ENCODE measurements around the gene FAM174A.
"Not testable (repeated sequence)": the region's sequence is repeated elsewhere in the genome, so short reads cannot be mapped to it uniquely, and the experiment has no call there.

Gene FAM174A

DNA sequence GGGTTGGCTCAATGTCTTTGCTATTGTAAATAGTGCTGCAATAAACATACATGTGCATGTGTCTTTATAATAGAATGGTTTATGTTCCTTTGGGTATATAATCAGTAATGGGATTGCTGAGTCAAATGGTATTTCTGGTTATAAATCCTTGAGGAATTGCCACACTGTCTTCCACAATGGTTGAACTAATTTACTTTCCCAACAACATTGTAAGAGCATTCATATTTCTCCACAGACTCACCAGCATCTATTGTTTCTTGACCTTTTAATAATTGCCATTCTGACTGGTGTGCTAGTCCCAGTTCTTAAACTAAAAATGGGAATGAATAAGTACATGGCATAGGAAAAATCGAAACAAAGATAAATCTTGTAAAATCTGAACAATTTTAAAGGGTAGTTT is 68.8 kb downstream of the FAM174A start:
- not testable (repeated sequence) for H3K79me2 ChIP-seq (ENCODE audit: control insufficient read depth, insufficient read depth, low read length, unreplicated experiment); H2AFZ ChIP-seq (ENCODE audit: low read length, unreplicated experiment); H3K27ac ChIP-seq (ENCODE audit: low read depth, low read length); H3K4me1 ChIP-seq (ENCODE audit: control insufficient read depth, insufficient read depth, low read length, unreplicated experiment); H3K27me3 ChIP-seq (ENCODE audit: insufficient read depth, low read length); H3K4me3 ChIP-seq (ENCODE audit: low read depth, low read length); H3K36me3 ChIP-seq (ENCODE audit: insufficient read depth, low read length)

DNA sequence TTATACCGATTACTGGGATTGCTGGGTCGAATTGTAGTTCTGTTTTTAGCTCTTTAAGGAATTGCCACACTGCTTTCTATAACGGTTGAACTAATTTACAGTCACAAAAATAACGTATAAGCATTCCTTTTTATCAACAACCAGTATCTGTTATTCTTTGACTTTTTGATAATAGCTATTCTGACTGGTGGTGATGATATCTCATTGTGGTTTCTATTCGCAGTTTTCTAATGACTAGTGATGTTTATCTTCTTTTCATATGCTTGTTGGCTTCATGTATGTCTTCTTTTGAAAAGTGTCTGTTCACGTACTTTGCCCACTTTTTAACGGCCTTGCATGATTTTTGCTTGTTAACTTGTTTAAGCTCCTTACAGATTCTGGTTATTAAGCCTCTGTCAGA is 74.4 kb downstream of the FAM174A start:
- Histone ChIP-seq H3K27me3 (ENCODE audit: insufficient read depth, low read length) (no peaks in the 10 kb centered on the region), H3K4me3 (ENCODE audit: low read depth, low read length) (no peak overlapping the region), H3K4me1 (ENCODE audit: control insufficient read depth, insufficient read depth, low read length, unreplicated experiment) (no peaks in the 10 kb centered on the region), H3K27ac (ENCODE audit: low read depth, low read length) (no peak overlapping the region), H2AFZ (ENCODE audit: low read length, unreplicated experiment) (no peak overlapping the region), H3K79me2 (ENCODE audit: control insufficient read depth, insufficient read depth, low read length, unreplicated experiment) (no peaks in the 10 kb centered on the region), H3K36me3 (ENCODE audit: insufficient read depth, low read length) (no peaks in the 10 kb centered on the region)

DNA sequence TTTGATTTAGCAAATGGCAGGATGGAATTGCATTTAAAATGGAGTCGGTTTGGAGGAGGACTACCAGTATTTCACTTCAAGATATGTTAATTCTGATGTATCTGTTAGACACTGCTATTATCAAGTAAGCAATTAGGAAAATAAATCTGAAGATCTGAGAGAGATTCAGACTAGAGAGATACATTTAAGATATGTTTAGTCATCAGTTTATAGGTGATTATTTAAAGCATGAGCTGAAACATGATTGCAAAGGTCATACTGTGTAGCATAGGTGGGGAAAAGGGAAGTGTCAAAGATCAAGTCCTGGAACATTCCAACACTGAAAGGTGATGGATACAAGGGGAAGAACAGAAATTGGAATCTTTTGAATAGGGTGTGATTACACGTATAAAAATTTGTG is 79.1 kb downstream of the FAM174A start:
- Histone ChIP-seq H3K27ac (ENCODE audit: low read depth, low read length) (no peak overlapping the region), H3K4me3 (ENCODE audit: low read depth, low read length) (no peak overlapping the region), H2AFZ (ENCODE audit: low read length, unreplicated experiment) (no peak overlapping the region), H3K27me3 (ENCODE audit: insufficient read depth, low read length) (no peaks in the 10 kb centered on the region), H3K36me3 (ENCODE audit: insufficient read depth, low read length) (no peaks in the 10 kb centered on the region), H3K4me1 (ENCODE audit: control insufficient read depth, insufficient read depth, low read length, unreplicated experiment) (no peaks in the 10 kb centered on the region), H3K79me2 (ENCODE audit: control insufficient read depth, insufficient read depth, low read length, unreplicated experiment) (no peaks in the 10 kb centered on the region)

GRCh38 chr5:100615362-100615761 is 80.2 kb downstream of the FAM174A start:
- H3K4me1 ChIP-seq (ENCODE audit: control insufficient read depth, insufficient read depth, low read length, unreplicated experiment): no peaks in the 10 kb centered on the region
- H3K4me3 ChIP-seq (ENCODE audit: low read depth, low read length): no peak overlapping the region
- no peaks in the 10 kb centered on the region for H3K79me2 ChIP-seq (ENCODE audit: control insufficient read depth, insufficient read depth, low read length, unreplicated experiment)
- no peak overlapping the region for H3K27ac ChIP-seq (ENCODE audit: low read depth, low read length)
- no peaks in the 10 kb centered on the region for H3K27me3 ChIP-seq (ENCODE audit: insufficient read depth, low read length)
- no peaks in the 10 kb centered on the region for H3K36me3 ChIP-seq (ENCODE audit: insufficient read depth, low read length)
- peak overlapping the region; percentile 1 for H2AFZ ChIP-seq (ENCODE audit: low read length, unreplicated experiment)

DNA sequence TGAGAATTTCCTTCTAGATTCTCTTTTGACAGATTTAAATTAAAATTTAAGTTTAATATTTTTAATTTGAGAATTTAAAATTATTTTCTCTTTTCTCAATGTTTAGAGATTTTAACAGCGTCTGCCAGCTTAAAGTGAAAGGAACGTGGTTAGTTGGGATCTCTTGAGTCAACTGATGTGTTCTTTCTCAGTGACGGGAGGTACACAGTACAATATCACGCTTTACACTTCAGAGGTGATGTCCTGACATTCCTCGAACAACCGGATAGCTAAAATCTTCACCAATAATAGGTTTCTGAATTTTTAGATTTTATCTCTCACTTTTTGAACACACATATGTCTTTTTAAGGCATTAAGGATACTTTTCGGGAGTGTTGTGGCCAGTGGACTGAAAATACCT is 81.1 kb downstream of the FAM174A start:
- Histone ChIP-seq H2AFZ (ENCODE audit: low read length, unreplicated experiment) (peak overlapping the region; percentile 21), H3K36me3 (ENCODE audit: insufficient read depth, low read length) (no peaks in the 10 kb centered on the region), H3K4me1 (ENCODE audit: control insufficient read depth, insufficient read depth, low read length, unreplicated experiment) (no peaks in the 10 kb centered on the region), H3K27ac (ENCODE audit: low read depth, low read length) (no peak overlapping the region), H3K27me3 (ENCODE audit: insufficient read depth, low read length) (no peaks in the 10 kb centered on the region), H3K4me3 (ENCODE audit: low read depth, low read length) (peak overlapping the region; percentile 6; the same call in 1 of the 2 replicates), H3K79me2 (ENCODE audit: control insufficient read depth, insufficient read depth, low read length, unreplicated experiment) (no peaks in the 10 kb centered on the region)

DNA sequence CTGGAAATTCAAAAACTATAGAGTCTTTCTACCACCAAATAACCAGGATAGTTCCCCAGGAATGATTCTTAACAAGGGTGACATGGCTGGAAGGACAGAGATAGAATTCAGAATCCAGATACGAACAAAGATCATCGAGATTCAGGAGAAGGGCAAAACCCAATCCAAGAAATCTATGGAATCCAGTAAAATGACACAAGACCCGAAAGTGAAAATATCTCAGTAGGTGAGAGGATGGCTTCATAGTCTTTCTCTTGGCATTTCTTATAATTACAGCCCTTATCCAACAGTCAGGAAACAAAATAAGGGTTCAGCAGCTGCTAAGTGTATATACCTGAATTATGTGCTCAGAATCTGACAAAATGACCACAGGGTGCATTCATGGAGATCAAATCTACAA is 81.8 kb downstream of the FAM174A start:
- Histone ChIP-seq H3K4me3 (ENCODE audit: low read depth, low read length) (no peak overlapping the region), H3K4me1 (ENCODE audit: control insufficient read depth, insufficient read depth, low read length, unreplicated experiment) (no peaks in the 10 kb centered on the region), H3K27me3 (ENCODE audit: insufficient read depth, low read length) (no peaks in the 10 kb centered on the region), H3K36me3 (ENCODE audit: insufficient read depth, low read length) (no peaks in the 10 kb centered on the region), H3K79me2 (ENCODE audit: control insufficient read depth, insufficient read depth, low read length, unreplicated experiment) (no peaks in the 10 kb centered on the region), H2AFZ (ENCODE audit: low read length, unreplicated experiment) (no peak overlapping the region), H3K27ac (ENCODE audit: low read depth, low read length) (no peak overlapping the region)

DNA sequence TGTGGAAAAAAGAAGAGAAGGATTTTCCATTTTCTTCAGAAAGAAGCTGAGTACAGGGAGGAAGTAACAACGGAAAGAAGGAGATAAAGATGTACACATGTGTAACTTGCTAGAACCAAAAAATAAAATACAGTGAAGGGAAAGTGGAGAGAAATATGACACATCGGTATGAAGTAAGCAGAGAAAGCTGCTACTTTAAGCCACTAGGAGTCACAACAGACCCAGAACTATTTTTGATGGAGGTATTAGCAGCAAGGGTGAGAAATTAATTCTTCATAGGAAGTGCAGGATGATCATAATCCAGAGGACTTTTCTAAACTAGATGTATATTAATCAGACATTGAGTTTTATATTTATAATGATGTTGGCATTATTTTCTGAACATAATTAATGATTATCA is 88.5 kb downstream of the FAM174A start:
- no peak overlapping the region for H3K4me3 ChIP-seq (ENCODE audit: low read depth, low read length)
- no peak overlapping the region for H3K27ac ChIP-seq (ENCODE audit: low read depth, low read length)
- H3K79me2 ChIP-seq (ENCODE audit: control insufficient read depth, insufficient read depth, low read length, unreplicated experiment): no peaks in the 10 kb centered on the region
- H3K36me3 ChIP-seq (ENCODE audit: insufficient read depth, low read length): no peaks in the 10 kb centered on the region
- no peak overlapping the region for H2AFZ ChIP-seq (ENCODE audit: low read length, unreplicated experiment)
- no peaks in the 10 kb centered on the region for H3K4me1 ChIP-seq (ENCODE audit: control insufficient read depth, insufficient read depth, low read length, unreplicated experiment)
- H3K27me3 ChIP-seq (ENCODE audit: insufficient read depth, low read length): no peaks in the 10 kb centered on the region

DNA sequence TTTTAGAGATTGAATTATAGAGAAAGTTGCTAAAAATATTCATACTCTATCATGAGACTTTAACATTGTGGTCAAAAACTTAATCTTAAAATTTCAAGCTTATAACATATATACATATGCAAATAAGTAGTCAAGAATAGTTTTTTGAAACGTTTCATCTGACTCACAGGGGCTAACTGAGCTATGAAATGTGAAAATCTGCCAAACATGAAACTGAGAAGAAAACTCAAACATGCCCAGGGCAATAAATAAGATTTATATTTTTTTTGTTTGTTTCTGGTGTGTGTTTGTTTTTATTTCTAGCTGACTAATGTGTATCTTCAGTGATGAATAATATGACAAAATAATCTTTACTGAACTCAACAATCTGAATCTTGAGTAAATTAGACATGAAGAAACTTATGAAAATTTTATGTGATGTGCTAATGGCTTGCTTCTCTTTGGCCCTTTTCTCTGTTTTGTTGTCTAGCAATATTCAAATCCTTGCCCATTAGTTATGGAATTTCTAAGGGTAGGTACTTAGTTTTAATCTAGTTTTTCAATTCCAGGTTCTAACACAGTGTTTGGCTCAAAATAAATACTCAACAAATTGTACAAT is 99.9 kb downstream of the FAM174A start:
- Histone ChIP-seq H2AFZ (ENCODE audit: low read length, unreplicated experiment) (no peak overlapping the region), H3K27me3 (ENCODE audit: insufficient read depth, low read length) (no peaks in the 10 kb centered on the region), H3K4me3 (ENCODE audit: low read depth, low read length) (no peak overlapping the region), H3K27ac (ENCODE audit: low read depth, low read length) (no peak overlapping the region), H3K4me1 (ENCODE audit: control insufficient read depth, insufficient read depth, low read length, unreplicated experiment) (no peaks in the 10 kb centered on the region), H3K36me3 (ENCODE audit: insufficient read depth, low read length) (no peaks in the 10 kb centered on the region), H3K79me2 (ENCODE audit: control insufficient read depth, insufficient read depth, low read length, unreplicated experiment) (no peaks in the 10 kb centered on the region)
